ENCODE results near the gene FYCO1.
"Not testable (repeated sequence)": the region's sequence is repeated elsewhere in the genome, so short reads cannot be mapped to it uniquely, and the experiment has no call there.

FYCO1 gene

GRCh38 chr3:45995236-45996192 is at the start of gene FYCO1:
TSS of gene FYCO1 (minus strand) at chr3:45995824. CDS start at chr3:45984910, 10,914 bp downstream.
- DNase-seq: peak; percentile 84

- DNase-seq: no peak
These were observed 43.3 kb upstream of the FYCO1 start for GRCh38 chr3:46038916-46039315.

GRCh38 chr3:46038071-46038470 is 42.4 kb upstream of the FYCO1 start:
- DNase-seq: not testable (repeated sequence)

GRCh38 chr3:46036191-46036590 is 40.6 kb upstream of the FYCO1 start:
- DNase-seq: no peak

- no peak for DNase-seq
These were observed 36.1 kb upstream of the FYCO1 start for GRCh38 chr3:46031747-46032146.

GRCh38 chr3:46031269-46031668 is 35.6 kb upstream of the FYCO1 start:
- DNase-seq: no peak

- DNase-seq: no peak
These were observed 35.0 kb upstream of the FYCO1 start for GRCh38 chr3:46030626-46031025.

- no peak for DNase-seq
These were observed 34.4 kb upstream of the FYCO1 start for GRCh38 chr3:46029953-46030543.

GRCh38 chr3:46027736-46028397 is 32.2 kb upstream of the FYCO1 start:
- DNase-seq: no peak

- DNase-seq: no peak
These were observed 31.5 kb upstream of the FYCO1 start, which contains the start of gene XCR1 for GRCh38 chr3:46027021-46027705. TSS of gene XCR1 (minus strand) at chr3:46027483. CDS start at chr3:46021947, 5,536 bp downstream.

GRCh38 chr3:46025139-46025538 is 29.5 kb upstream of the FYCO1 start:
- no peak for DNase-seq

GRCh38 chr3:46024131-46024530 is 28.5 kb upstream of the FYCO1 start:
- DNase-seq: no peak

- DNase-seq: no peak
These were observed 27.5 kb upstream of the FYCO1 start for GRCh38 chr3:46022909-46023785.

- DNase-seq: no peak
These were observed 25.9 kb upstream of the FYCO1 start for GRCh38 chr3:46021516-46021915.

GRCh38 chr3:46020766-46021510 is 25.3 kb upstream of the FYCO1 start:
- DNase-seq: no peak

GRCh38 chr3:46019707-46020106 is 24.1 kb upstream of the FYCO1 start:
- no peak for DNase-seq

- no peak for DNase-seq
These were observed 22.1 kb upstream of the FYCO1 start for GRCh38 chr3:46017720-46018119.

- DNase-seq: no peak
These were observed 17.9 kb upstream of the FYCO1 start for GRCh38 chr3:46013316-46014094.

- no peak for DNase-seq
These were observed 16.6 kb upstream of the FYCO1 start for GRCh38 chr3:46012246-46012645.

GRCh38 chr3:46010519-46011113 is 15.0 kb upstream of the FYCO1 start:
- no peak for DNase-seq
